ENCODE measurements around the gene MCU. TPM values are rescaled to one million over a fixed set of nuclear protein-coding genes. Genes with fewer than 3 reads are reported as not detected.

The MCU gene
- total RNA-seq, 1 donor from 2014 or later = 20.3 TPM

DNA sequence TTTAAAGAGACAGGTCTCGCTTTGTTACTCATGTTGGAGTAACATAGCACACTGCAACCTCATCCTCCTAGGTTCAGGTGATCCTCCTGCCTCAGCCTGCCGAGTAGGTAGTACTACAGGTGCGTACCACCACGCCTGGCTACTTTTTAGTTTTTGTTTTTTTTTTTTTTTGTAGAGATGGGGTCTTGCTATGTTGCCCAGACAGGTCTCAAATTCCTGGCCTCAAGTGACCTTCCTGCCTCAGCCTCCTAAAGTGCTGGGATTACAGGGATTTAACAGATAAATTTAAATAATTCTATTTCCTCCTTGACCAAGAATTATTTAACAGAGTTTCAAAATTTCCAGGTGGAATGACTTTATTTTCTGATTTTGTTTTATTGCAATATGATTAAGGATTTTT lies 104.6 kb downstream of the MCU start:
- intact Hi-C loops (cut with micrococcal nuclease) = no loop called here
- Histone ChIP-seq H3K9me3 (replicated peaks) (no peaks in the 10 kb centered on the region), H3K4me3 (no peak overlapping the region), H3K27me3 (ENCODE audit: low read depth) (no peaks in the 10 kb centered on the region), H3K27ac (replicated peaks) (no peak overlapping the region), H3K4me1 (peaks cover 22% of the 10 kb centered on the region), H3K36me3 (no peaks in the 10 kb centered on the region)
- DNase-seq = no peak
- TF ChIP-seq, protein P1, sequence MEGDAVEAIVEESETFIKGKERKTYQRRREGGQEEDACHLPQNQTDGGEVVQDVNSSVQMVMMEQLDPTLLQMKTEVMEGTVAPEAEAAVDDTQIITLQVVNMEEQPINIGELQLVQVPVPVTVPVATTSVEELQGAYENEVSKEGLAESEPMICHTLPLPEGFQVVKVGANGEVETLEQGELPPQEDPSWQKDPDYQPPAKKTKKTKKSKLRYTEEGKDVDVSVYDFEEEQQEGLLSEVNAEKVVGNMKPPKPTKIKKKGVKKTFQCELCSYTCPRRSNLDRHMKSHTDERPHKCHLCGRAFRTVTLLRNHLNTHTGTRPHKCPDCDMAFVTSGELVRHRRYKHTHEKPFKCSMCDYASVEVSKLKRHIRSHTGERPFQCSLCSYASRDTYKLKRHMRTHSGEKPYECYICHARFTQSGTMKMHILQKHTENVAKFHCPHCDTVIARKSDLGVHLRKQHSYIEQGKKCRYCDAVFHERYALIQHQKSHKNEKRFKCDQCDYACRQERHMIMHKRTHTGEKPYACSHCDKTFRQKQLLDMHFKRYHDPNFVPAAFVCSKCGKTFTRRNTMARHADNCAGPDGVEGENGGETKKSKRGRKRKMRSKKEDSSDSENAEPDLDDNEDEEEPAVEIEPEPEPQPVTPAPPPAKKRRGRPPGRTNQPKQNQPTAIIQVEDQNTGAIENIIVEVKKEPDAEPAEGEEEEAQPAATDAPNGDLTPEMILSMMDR (IDR thresholded peaks at IDR 0.05; ENCODE audit: borderline replicate concordance) = no peak

DNA sequence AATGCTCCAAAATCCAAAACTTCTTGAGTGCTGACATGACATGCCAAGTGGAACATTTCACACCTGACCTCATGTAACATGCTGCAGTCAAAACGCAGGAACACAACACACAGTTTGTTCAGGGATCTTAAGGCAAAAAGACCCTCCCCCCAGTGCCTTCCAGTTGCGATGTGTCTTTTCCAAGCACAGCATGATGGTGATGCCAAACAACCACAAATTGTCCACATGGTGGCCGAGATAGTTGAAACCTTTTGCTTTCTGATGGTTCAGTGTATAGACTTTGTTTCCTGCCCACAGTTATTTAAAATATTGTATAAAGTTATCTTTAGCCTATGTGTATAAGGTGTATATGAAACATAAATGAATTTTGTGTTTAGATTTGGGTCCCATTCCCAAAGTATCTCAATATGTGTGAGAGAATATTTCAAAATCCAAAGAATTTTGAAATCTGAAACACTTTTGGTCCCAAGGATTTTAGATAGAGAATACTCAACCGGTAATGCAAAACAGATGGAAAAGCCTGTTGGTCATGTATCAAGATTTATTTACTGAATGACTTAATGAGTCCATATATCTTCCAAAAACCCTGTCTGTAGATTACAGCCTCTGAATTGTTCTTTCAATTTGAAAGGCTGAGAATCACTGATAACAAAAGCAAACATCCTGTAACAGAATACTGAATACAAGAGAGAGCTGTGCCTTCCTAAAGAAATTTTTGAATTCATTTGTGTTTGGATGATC lies 108.2 kb downstream of the MCU start:
- TF ChIP-seq, protein P1 (IDR thresholded peaks at IDR 0.05; ENCODE audit: borderline replicate concordance) = no peak
- H3K4me1 ChIP-seq = peaks cover 31% of the 10 kb centered on the region
- H3K36me3 ChIP-seq = no peaks in the 10 kb centered on the region
- no peak for DNase-seq
- no peaks in the 10 kb centered on the region for H3K9me3 ChIP-seq (replicated peaks)
- intact Hi-C loops (cut with micrococcal nuclease) = no loop called here
- peak overlapping the region; percentile 22 for H3K27ac ChIP-seq (replicated peaks)
- no peak overlapping the region for H3K4me3 ChIP-seq
- no peaks in the 10 kb centered on the region for H3K27me3 ChIP-seq (ENCODE audit: low read depth)

DNA sequence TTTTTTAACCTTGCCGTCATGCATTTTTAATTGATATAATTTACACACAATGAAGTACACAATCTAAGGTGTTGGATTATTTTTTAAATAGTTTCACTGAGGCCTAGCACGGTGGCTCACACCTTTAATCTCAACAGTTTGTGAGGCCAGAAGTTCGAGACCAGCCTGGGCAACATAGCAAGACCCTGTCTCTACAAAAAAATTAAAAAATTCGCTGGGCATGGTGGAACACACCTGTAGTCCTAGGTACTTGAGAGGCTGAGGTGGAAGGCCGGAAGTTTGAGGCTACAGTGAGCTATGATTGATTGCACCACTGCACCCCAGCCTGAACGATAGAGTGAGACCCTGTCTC lies 108.8 kb downstream of the MCU start:
- intact Hi-C loops (cut with micrococcal nuclease) = no loop called here
- Histone ChIP-seq H3K4me1 (peaks cover 31% of the 10 kb centered on the region), H3K9me3 (replicated peaks) (no peaks in the 10 kb centered on the region), H3K27ac (replicated peaks) (peak overlapping the region; percentile 22), H3K4me3 (no peak overlapping the region), H3K36me3 (no peaks in the 10 kb centered on the region), H3K27me3 (ENCODE audit: low read depth) (no peaks in the 10 kb centered on the region)
- TF ChIP-seq, protein P1 (IDR thresholded peaks at IDR 0.05; ENCODE audit: borderline replicate concordance) = no peak
- no peak for DNase-seq

DNA sequence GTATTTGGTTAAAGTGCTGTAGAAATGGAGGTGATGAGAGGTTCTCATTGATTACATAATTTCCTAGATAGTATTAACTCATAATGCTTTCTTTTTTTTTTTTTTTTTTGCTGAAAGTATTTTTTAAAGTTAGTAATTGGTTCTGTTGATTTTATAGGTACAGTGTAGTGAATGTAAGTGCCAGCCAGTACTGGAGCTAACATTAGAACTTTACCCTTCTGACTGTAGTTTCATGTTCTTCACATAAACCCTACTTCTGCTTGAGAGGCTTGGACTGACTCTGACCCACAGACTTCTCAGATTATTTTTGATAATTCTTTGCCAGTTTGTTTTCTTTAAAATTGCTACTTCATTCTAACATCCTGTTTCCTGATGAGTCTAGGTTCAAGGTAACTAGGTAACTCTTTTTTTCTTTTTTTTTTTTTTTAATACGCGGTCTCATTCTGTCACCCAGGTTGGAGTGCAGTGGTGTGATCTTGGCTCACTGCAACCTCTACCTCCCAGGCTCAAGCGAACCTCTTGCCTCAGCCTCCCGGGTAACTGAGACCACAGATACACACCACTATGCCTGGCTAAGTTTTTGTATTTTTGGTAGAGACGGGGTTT lies 109.4 kb downstream of the MCU start:
- Histone ChIP-seq H3K27me3 (ENCODE audit: low read depth) (no peaks in the 10 kb centered on the region), H3K27ac (replicated peaks) (no peak overlapping the region), H3K36me3 (no peaks in the 10 kb centered on the region), H3K4me1 (peaks cover 31% of the 10 kb centered on the region), H3K9me3 (replicated peaks) (no peaks in the 10 kb centered on the region), H3K4me3 (no peak overlapping the region)
- no peak for DNase-seq
- intact Hi-C loops (cut with micrococcal nuclease) = no loop called here
- TF ChIP-seq, protein P1 (IDR thresholded peaks at IDR 0.05; ENCODE audit: borderline replicate concordance) = no peak

DNA sequence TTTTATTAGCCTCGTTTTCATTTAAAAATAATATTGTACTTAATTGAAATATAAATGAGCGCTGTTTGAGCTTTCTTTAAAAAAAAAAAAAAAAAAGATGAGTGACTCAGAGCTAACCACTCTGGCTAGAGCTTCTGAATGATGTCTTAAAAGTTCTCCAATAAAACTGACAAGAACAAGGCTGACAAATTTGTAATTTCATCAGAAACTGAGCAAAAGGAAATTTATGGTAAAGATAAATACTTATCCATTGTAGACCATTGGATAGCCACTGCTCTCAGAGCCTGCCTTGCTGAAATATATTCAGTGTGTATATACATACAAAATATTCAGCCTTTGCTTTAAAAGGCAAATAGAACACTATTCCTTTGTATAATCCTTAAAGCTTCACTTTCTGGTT lies 110.4 kb downstream of the MCU start:
- H3K36me3 ChIP-seq = no peaks in the 10 kb centered on the region
- H3K4me3 ChIP-seq = peak overlapping the region; percentile 36
- no peak for DNase-seq
- peak overlapping the region; percentile 55 for H3K27ac ChIP-seq (replicated peaks)
- intact Hi-C loops (cut with micrococcal nuclease) = no loop called here
- no peaks in the 10 kb centered on the region for H3K27me3 ChIP-seq (ENCODE audit: low read depth)
- no peaks in the 10 kb centered on the region for H3K9me3 ChIP-seq (replicated peaks)
- peaks cover 31% of the 10 kb centered on the region for H3K4me1 ChIP-seq
- TF ChIP-seq, protein P1 (IDR thresholded peaks at IDR 0.05; ENCODE audit: borderline replicate concordance) = no peak

Data from left ventricle myocardium inferior (tissue), 1 donor.